Skeletal muscle satellite cell (primary cell): Measurements from ENCODE around the gene CLMN.

Experiments used
- H3K27me3 ChIP-seq: 2 replicates; pipeline ENCODE4 v1.7.0; 2013; ENCODE audit warnings: low read length; ENCODE audit not compliant: control insufficient read depth, insufficient read depth
- H3K36me3 ChIP-seq: 2 replicates; pipeline ENCODE4 v1.7.0; 2013; ENCODE audit warnings: mild to moderate bottlenecking, control low read depth, low read length; ENCODE audit not compliant: insufficient read depth
- H3K4me1 ChIP-seq: 2 replicates; pipeline ENCODE4 v1.7.0; 2013; ENCODE audit warnings: low read length; ENCODE audit not compliant: control insufficient read depth, insufficient read depth
- H3K4me2 ChIP-seq: 2 replicates; pipeline ENCODE4 v1.7.0; 2013; ENCODE audit warnings: mild to moderate bottlenecking, low read length
- H3K4me3 ChIP-seq: 2 replicates; pipeline ENCODE4 v1.7.0; 2013; ENCODE audit warnings: low read length
- H3K9ac ChIP-seq: 2 replicates; pipeline ENCODE4 v1.7.0; 2013; ENCODE audit warnings: mild to moderate bottlenecking, low read depth, low read length, moderate library complexity
- H3K9me3 ChIP-seq: replicated peaks from 2 replicates; pipeline ENCODE4 v1.7.0; 2013; ENCODE audit warnings: mild to moderate bottlenecking, control low read depth, low read length

The CLMN gene

GRCh38 chr14:95354834-95355233 lies 35.1 kb upstream of the CLMN start:
- no peak overlapping the region for H3K4me3 ChIP-seq
- no peaks in the 10 kb centered on the region for H3K36me3 ChIP-seq
- H3K9me3 ChIP-seq: no peaks in the 10 kb centered on the region
- no peak overlapping the region for H3K4me2 ChIP-seq
- H3K4me1 ChIP-seq: no peaks in the 10 kb centered on the region
- H3K27me3 ChIP-seq: peaks cover 1% of the 10 kb centered on the region
- no peak overlapping the region for H3K9ac ChIP-seq

- H3K4me3 ChIP-seq: no peak overlapping the region
- no peak overlapping the region for H3K9ac ChIP-seq
- H3K36me3 ChIP-seq: no peaks in the 10 kb centered on the region
- no peaks in the 10 kb centered on the region for H3K4me1 ChIP-seq
- H3K27me3 ChIP-seq: peaks cover 4% of the 10 kb centered on the region
- no peak overlapping the region for H3K4me2 ChIP-seq
- no peaks in the 10 kb centered on the region for H3K9me3 ChIP-seq
Measured at GRCh38 chr14:95353664-95354063, 34.0 kb upstream of the CLMN start.

DNA sequence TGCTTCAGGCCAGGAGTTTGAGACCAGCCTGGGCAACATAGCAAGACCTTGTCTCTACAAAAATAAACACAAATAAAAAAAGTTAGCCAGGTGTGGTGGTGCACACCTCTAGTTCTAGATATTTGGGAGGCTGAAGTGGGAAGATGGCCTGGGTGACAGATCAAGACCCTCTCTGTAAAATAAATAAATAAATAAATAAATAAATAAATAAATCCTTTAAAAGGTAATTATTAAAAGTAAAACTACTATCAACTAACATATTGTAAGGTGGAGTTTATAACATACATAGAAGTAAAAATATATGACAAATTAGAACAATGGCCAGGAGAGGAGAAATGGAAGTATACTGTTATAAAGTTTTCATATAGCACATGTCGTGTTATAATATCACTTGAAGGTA lies 33.3 kb upstream of the CLMN start:
- Histone ChIP-seq H3K4me3 (no peak overlapping the region), H3K27me3 (peaks cover 4% of the 10 kb centered on the region), H3K9ac (no peak overlapping the region), H3K4me2 (no peak overlapping the region), H3K36me3 (no peaks in the 10 kb centered on the region), H3K4me1 (no peaks in the 10 kb centered on the region), H3K9me3 (no peaks in the 10 kb centered on the region)

DNA sequence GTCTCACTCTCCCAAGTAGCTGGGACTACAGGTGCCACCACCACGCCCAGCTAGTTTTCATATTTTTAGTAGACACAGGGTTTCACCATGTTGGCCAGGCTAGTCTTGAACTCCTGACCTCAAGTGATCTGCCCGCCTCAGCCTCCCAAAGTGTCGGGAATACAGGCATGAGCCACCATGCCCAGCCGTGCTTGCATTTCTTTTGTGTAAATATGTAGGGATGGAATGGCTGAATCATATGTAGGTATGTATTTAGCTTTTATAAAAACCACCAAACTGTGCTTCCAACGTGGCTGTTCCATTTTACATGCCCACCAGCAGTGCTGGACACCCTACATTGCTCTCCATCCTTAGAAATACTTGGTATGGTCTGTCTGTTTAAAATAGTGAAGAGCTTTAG lies 32.8 kb upstream of the CLMN start:
- Histone ChIP-seq H3K4me1 (no peaks in the 10 kb centered on the region), H3K4me2 (no peak overlapping the region), H3K9me3 (no peaks in the 10 kb centered on the region), H3K36me3 (no peaks in the 10 kb centered on the region), H3K27me3 (peaks cover 4% of the 10 kb centered on the region), H3K4me3 (no peak overlapping the region), H3K9ac (no peak overlapping the region)

DNA sequence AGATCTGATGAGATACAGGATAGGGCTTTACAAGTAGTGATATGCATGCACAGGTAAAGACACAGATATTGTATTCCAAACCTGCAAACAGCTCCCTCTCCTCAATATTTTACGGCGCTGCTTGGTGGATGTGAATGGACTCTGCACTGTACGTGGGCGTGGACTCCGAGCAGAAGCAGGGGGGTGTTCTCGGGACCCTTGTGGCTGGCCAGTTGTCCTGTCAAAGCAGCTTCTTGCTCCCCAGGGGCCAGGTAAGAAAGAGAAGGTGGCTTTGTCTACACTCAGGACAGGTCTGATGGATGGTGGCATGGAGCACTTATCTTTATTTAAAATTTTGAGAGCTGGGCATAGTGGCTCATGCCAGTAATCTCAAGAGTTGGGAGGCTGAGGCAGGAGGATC lies 29.5 kb upstream of the CLMN start:
- peaks cover 4% of the 10 kb centered on the region for H3K27me3 ChIP-seq
- H3K9me3 ChIP-seq: no peaks in the 10 kb centered on the region
- no peak overlapping the region for H3K9ac ChIP-seq
- no peak overlapping the region for H3K4me3 ChIP-seq
- no peak overlapping the region for H3K4me2 ChIP-seq
- no peaks in the 10 kb centered on the region for H3K4me1 ChIP-seq
- H3K36me3 ChIP-seq: no peaks in the 10 kb centered on the region

GRCh38 chr14:95348395-95349080 lies 28.8 kb upstream of the CLMN start:
- no peaks in the 10 kb centered on the region for H3K9me3 ChIP-seq
- H3K27me3 ChIP-seq: peaks cover 4% of the 10 kb centered on the region
- H3K4me2 ChIP-seq: no peak overlapping the region
- no peaks in the 10 kb centered on the region for H3K36me3 ChIP-seq
- H3K4me3 ChIP-seq: no peak overlapping the region
- no peaks in the 10 kb centered on the region for H3K4me1 ChIP-seq
- H3K9ac ChIP-seq: no peak overlapping the region

DNA sequence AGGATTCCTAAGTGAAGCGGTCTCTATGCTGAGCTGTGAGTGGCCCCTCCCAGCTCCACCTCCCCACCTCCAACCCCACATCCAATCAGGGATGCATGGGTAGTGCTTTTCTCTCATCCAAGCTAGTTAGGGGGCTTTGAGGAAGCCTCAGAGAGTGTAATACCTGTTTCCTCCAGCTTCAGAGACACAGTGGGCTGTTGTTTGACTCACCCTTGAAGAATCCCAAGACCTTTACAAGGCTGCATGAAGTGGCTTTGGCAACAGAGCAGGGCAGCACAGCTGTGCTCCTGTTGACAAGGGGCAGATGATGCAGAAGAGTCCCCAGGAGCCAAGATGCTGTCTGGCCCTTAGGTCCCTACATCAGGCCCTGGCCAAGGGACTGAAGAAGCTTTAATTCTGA lies 27.1 kb upstream of the CLMN start:
- peaks cover 4% of the 10 kb centered on the region for H3K27me3 ChIP-seq
- H3K4me2 ChIP-seq: no peak overlapping the region
- no peak overlapping the region for H3K9ac ChIP-seq
- no peaks in the 10 kb centered on the region for H3K9me3 ChIP-seq
- no peak overlapping the region for H3K4me3 ChIP-seq
- H3K36me3 ChIP-seq: no peaks in the 10 kb centered on the region
- H3K4me1 ChIP-seq: no peaks in the 10 kb centered on the region

DNA sequence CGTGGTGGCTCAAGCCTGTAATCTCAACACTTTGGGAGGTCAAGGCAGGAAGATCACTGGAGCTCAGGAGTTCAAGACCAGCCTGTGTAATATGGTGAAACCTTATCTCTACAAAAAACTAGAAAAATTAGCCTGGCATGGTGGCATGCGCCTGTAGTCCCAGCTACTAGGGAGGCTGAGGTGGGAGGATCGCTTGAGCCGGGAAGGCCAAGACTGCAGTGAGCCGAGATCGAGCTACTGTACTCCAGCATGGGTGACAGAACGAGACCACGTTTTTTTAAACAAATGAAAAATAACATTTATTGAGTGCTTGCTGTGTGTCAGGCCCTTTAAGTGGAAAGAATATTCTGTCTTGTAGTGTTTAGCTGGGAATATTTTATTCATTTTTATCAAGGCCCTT lies 26.6 kb upstream of the CLMN start:
- Histone ChIP-seq H3K9ac (no peak overlapping the region), H3K4me2 (no peak overlapping the region), H3K4me3 (no peak overlapping the region), H3K9me3 (no peaks in the 10 kb centered on the region), H3K27me3 (peaks cover 4% of the 10 kb centered on the region), H3K36me3 (no peaks in the 10 kb centered on the region), H3K4me1 (no peaks in the 10 kb centered on the region)

DNA sequence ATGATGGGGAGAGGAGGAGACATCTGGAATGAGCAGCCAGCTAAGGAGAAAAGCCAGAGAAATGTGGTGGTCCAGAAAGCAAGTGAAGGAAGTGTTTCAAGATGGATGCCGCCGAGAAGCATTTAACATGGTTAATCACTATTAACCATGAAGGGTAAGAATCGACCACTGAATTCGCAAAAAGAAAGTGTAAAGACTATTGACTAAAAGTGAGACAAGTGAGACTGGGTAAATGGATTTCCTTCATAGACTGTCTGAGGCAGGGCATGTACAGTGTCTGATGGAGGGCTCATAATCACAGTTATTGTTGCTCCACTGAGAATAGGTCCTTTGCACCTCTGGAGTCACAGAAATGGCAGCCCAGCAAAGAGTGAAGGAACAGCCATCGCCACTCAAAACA lies 25.3 kb upstream of the CLMN start:
- Histone ChIP-seq H3K36me3 (no peaks in the 10 kb centered on the region), H3K9ac (no peak overlapping the region), H3K4me3 (no peak overlapping the region), H3K4me1 (no peaks in the 10 kb centered on the region), H3K27me3 (peaks cover 4% of the 10 kb centered on the region), H3K9me3 (no peaks in the 10 kb centered on the region), H3K4me2 (no peak overlapping the region)

DNA sequence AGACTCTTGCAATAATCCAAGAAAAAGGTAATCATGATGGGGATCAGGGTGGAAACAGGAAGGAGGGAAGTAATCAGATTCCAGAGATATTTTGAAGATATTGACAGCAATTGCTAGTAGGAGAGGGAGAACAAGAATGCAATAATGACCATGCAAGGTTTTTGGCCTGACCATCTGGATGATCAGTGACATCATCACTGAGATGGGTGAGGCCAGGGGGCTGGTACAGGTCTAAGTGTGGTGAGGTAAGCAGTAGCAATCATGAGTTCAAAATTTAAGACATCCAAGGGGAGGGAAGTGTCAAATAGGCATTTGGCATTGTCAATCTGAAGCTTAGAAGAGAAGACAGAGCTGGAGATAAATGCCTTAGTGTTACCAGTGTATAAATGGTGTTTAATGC lies 24.8 kb upstream of the CLMN start:
- H3K27me3 ChIP-seq: peaks cover 5% of the 10 kb centered on the region
- H3K36me3 ChIP-seq: no peaks in the 10 kb centered on the region
- H3K9me3 ChIP-seq: no peaks in the 10 kb centered on the region
- H3K4me1 ChIP-seq: no peaks in the 10 kb centered on the region
- no peak overlapping the region for H3K4me2 ChIP-seq
- no peak overlapping the region for H3K9ac ChIP-seq
- no peak overlapping the region for H3K4me3 ChIP-seq

- no peak overlapping the region for H3K4me3 ChIP-seq
- no peaks in the 10 kb centered on the region for H3K4me1 ChIP-seq
- no peak overlapping the region for H3K9ac ChIP-seq
- H3K4me2 ChIP-seq: no peak overlapping the region
- H3K36me3 ChIP-seq: no peaks in the 10 kb centered on the region
- H3K9me3 ChIP-seq: no peaks in the 10 kb centered on the region
- H3K27me3 ChIP-seq: peaks cover 5% of the 10 kb centered on the region
Measured at GRCh38 chr14:95341564-95341963, 21.9 kb upstream of the CLMN start.

DNA sequence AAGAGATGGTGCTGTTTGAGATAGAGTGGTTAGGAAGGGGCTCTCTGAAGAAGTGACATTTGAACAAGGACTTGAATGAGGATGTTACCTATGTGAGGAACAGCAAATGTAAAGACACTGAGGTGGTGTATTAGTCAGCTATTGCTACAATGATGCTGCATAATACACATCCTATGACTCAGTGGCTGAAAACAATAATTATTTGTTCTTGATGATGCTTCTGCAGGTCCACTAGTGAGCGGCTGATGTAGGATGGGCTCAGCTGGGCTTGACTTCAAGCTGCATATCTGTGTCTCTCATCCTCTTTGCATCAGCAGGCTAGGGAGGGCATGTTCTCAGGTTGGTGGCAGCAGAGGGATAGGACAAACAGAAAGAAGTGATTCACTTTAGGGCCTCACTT lies 21.4 kb upstream of the CLMN start:
- H3K9ac ChIP-seq: no peak overlapping the region
- no peaks in the 10 kb centered on the region for H3K36me3 ChIP-seq
- H3K9me3 ChIP-seq: no peaks in the 10 kb centered on the region
- no peaks in the 10 kb centered on the region for H3K4me1 ChIP-seq
- H3K4me3 ChIP-seq: no peak overlapping the region
- no peak overlapping the region for H3K4me2 ChIP-seq
- peaks cover 5% of the 10 kb centered on the region for H3K27me3 ChIP-seq
